HG02623 (cell line): ENCODE measurements around the gene NUDC.
"Not testable (repeated sequence)": the region's sequence is repeated elsewhere in the genome, so short reads cannot be mapped to it uniquely, and the experiment has no call there.

ENCODE experiments used
- ATAC-seq: cut with Tn5 transposase; IDR thresholded peaks from one replicate; pipeline ENCODE4 v1.9.1; 2021; ENCODE audit warnings: moderate library complexity; ENCODE audit not compliant: unreplicated experiment

Gene NUDC

GRCh38 chr1:26921540-26922430, at the start of gene NUDC:
Gene NUDC (plus strand): TSS chr1:26921743. CDS start chr1:26921849, 106 bp downstream.
- peak; percentile 96 for ATAC-seq

DNA sequence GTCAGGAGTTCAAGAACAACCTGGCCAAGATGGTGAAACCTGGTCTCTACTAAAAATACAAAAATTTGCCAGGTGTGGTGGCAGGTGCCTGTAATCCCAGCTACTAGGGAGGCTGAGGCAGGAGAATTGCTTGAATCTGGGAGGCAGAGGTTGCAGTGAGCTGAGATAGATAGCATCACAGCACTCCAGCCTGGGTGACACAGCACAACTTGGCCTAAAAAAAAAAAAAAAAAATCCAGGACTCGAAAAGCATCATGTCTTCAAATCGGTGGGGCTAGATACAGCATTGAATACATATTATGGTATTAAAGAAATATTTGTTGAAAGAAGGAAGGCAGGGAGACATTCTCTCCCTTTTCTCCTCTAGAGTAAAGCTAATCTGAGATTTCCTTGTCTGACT, 48.4 kb upstream of the NUDC start:
- ATAC-seq: not testable (repeated sequence)

- no peak for ATAC-seq
Observed at GRCh38 chr1:26874896-26875295, 46.6 kb upstream of the NUDC start.

DNA sequence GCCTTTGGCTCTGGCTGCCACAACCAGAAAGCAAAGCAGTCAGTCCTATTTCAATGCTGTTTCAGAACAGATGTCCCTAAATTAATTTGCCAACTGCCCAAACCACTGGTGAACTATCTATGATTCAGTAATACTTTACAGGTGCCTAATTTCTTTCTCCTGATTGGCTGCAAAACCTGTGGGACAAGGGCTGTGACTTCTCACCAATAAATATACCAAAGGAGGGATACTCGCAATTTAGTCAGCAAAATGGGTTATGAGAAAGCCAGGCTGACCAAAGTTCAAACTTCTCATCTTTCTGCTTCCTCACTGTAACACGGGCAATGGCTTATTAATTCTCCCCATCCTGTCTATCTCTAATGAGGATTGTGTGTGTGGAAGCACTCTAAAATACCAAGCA, 44.2 kb upstream of the NUDC start:
- ATAC-seq: no peak

- ATAC-seq: no peak
Observed at GRCh38 chr1:26879793-26880192, 41.8 kb upstream of the NUDC start.

DNA sequence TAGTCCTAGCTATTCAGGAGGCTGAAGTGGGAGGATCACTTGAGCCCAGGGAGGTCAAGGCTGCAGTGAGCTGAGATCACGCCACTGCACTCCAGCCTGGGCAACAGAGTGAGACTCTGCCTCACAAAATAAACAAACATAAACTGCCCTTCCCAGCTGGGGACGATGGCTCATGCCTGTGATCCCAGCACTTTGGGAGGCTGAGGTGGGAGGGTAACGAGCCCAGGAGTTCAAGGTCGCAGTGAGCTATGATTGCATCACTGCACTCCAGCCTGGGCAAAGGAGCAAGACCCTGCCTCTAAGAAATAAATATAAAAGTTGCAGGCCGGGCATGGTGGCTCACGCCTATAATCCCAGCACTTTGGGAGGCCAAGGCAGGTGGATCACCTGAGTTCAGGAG, 39.9 kb upstream of the NUDC start:
- ATAC-seq: not testable (repeated sequence)

GRCh38 chr1:26882696-26883463, 38.7 kb upstream of the NUDC start:
- no peak for ATAC-seq

GRCh38 chr1:26887125-26887524, 34.4 kb upstream of the NUDC start:
- ATAC-seq: no peak

DNA sequence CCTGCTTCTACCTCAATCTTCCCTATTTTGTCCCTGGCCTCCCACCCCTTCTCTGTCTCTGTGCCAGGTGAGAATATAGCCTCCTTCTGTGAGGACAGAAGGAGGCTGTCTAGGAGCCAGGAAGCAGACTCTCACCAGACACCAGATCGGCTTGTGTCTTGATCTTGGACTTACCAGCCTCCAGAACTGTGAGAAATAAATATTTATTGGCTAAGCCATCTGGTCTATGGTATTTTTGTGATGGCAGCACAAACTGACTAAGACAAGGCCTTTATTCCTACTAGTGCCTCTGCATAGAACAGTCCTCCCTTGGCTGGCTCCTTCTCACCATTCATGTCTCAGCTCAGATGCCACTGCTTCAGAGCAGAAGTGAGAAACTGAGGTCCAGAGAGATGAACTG, 33.3 kb upstream of the NUDC start:
- ATAC-seq: no peak

- peak; percentile 76 for ATAC-seq
Observed at GRCh38 chr1:26889551-26890466, 31.7 kb upstream of the NUDC start, which contains the start of gene GPN2. Gene GPN2 (minus strand): TSS chr1:26890283. CDS start chr1:26890096, 187 bp downstream.

DNA sequence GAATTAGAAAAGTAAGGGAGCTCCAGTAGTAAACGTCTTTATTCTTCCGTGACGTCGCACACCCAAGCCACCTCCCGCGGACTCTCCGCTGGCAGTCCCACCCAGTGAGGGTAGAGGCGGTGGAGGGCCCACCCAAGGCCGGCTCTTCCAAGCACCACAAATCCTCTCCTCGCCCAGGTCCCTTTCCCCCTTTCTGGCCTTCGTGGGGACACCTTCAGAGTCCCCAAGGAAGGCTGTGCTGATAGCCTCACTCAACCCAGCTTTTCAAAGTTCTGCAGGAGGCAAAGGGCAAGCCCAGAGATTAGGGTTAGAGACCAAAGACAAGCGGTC, 31.1 kb upstream of the NUDC start:
- ATAC-seq: no peak

DNA sequence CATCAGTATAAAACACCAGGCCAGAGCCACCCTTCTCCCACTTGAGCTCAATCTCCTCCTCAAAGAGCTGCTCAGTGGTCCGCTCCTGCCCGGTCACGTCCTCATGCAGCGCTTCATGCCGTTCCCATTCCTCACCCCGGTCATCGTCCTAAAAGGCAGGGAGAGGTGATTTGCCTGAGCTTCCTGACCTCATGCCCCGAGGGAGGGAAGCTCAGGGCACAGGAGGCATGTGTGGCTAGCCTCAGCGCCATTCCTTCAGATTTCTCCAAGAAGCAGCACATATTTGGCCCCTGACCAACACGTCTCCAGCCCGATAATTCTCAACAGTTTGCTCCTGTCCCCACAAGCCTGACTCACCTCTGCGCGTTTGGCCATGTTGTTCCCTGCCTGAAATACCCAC, 27.3 kb upstream of the NUDC start:
- no peak for ATAC-seq

DNA sequence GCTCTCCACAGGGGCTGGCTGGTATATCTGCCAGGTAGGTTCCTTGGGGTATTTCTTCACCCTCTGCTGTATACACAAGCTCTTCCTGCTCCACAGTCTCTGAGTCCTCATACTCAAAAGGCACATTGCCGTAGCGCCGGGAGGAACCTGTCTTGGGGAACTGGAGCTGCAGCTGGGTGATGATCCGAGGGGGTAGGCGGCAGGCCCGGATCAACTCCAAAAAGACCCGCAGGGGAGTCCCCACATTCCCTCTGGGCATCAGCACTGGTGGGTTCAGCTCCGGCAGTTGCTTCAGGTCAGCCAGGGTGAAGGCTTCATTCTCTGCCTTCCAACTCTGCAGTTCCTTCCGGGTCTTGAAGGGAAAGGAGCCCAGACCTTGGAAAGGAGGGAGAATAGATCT, 24.2 kb upstream of the NUDC start:
- ATAC-seq: no peak

DNA sequence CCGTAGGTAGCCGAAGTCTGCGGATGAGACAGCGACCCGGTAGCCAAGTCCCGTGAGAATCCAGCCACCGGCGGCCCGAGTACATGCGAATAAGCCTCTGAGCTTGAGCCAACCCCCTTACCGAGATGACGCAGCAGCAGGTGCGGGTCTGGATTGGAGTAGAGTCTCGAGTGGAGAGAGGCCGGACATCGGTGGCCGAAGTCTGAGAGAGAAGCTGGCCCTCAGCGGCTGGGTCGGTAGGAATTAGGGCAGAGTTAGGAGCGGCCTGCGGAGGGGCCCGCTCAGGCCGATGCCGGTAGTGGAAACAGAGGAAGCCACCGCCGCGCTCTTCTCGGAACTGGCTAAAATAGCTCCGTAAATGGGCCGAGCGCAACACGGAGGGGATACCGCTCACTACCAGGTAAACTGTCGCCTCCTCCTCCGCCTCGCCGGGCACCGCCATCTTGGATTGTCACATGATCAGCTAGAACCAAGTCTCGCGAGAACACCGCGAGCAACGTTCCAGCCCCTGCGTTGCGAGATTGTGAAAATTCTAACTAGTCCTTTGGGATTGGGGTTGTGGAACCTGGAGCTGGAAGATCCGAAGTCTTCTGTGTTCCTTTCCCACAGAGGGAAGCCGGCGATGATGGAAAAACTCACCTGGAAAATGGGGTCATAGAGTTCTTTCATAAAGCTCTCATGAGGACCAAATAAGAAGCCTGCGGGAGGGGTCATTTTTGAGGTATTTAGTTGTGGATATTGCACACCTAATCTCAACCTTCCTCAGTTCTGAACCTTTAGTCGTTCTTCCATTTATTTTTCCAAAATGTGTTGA, 21.3 kb upstream of the NUDC start, which contains the start of gene GPATCH3:
Gene GPATCH3, minus strand, starts transcription at position 467 of the 814 bp plus-strand sequence. Its CDS starts 25 bp downstream, at position 442.
- ATAC-seq: peak; percentile 64

- no peak for ATAC-seq
Observed at GRCh38 chr1:26900815-26901511, 20.6 kb upstream of the NUDC start.

- ATAC-seq: no peak
Observed at GRCh38 chr1:26907071-26907917, 14.2 kb upstream of the NUDC start.

- no peak for ATAC-seq
Observed at GRCh38 chr1:26909951-26910342, 11.6 kb upstream of the NUDC start.

- ATAC-seq: no peak
Observed at GRCh38 chr1:26910343-26911160, 11.0 kb upstream of the NUDC start.
